OCI-LY7 (cell line): Measurements from ENCODE around the gene RIMS3. TPM values are rescaled to one million over a fixed set of nuclear protein-coding genes. Genes with fewer than 3 reads are reported as not detected.

Experiments used
- BruUV-seq: library from RNA; stranded (reverse); fragments of 400-500 nt; replicated peaks from 2 replicates; lab custom pipeline; 2021; lab: Mats Ljungman, UMichigan
- CTCF ChIA-PET: fragments of 300-600 bp; sonication (Branson Sonifier 250); formaldehyde crosslinking; loops from one replicate; lab custom pipeline; 2022; ENCODE audit warnings: antibody characterized with exemption; ENCODE audit not compliant: unreplicated experiment; lab: Charles Lee
- POLR2A ChIA-PET: fragments of 300-600 bp; sonication (Branson Sonifier 250); formaldehyde crosslinking; loops from one replicate; lab custom pipeline; 2022; ENCODE audit warnings: antibody characterized with exemption; lab: Charles Lee
- DNase-seq: peaks from one replicate; pipeline ENCODE4 v3.0.0-alpha.2; 2015; ENCODE audit warnings: low spot score
- H2AFZ ChIP-seq: fragments of 200-600 bp; sonication (generic), shearing (Covaris generic); 2 replicates; pipeline ENCODE4 v1.6.1; 2014; ENCODE audit warnings: mild to moderate bottlenecking, antibody characterized with exemption, low read length, moderate library complexity
- H3K27ac ChIP-seq: fragments of 200-600 bp; sonication (generic); 2 replicates; pipeline ENCODE4 v1.5.1; 2014; ENCODE audit warnings: mixed run types, low read depth, mild to moderate bottlenecking, moderate library complexity, low read length, inconsistent platforms; ENCODE audit not compliant: poor library complexity, severe bottlenecking
- H3K36me3 ChIP-seq: fragments of 200-600 bp; sonication (generic); 2 replicates; pipeline ENCODE4 v1.6.1; 2014; ENCODE audit warnings: mild to moderate bottlenecking, antibody characterized with exemption, low read length, moderate library complexity, mixed read lengths; ENCODE audit not compliant: insufficient read depth
- H3K4me1 ChIP-seq: fragments of 200-600 bp; sonication (generic); 2 replicates; pipeline ENCODE4 v1.5.1; 2014; ENCODE audit warnings: mild to moderate bottlenecking, low read length; ENCODE audit not compliant: insufficient read depth, poor library complexity, severe bottlenecking
- H3K4me2 ChIP-seq: fragments of 200-600 bp; sonication (generic); 2 replicates; pipeline ENCODE4 v1.6.1; 2014; ENCODE audit warnings: mild to moderate bottlenecking, low read length
- H3K4me3 ChIP-seq: fragments of 200-600 bp; sonication (generic); 2 replicates; pipeline ENCODE4 v1.5.1; 2014; ENCODE audit warnings: mild to moderate bottlenecking, low read depth, low read length; ENCODE audit not compliant: poor library complexity, severe bottlenecking
- H3K79me2 ChIP-seq: fragments of 200-600 bp; sonication (generic); 2 replicates; pipeline ENCODE4 v1.6.1; 2016; ENCODE audit warnings: low read depth, mild to moderate bottlenecking, low read length, moderate library complexity, mixed read lengths; ENCODE audit not compliant: insufficient read depth
- H3K9me2 ChIP-seq: fragments of 200-600 bp; sonication (generic); 2 replicates; pipeline ENCODE4 v1.6.1; 2016; ENCODE audit warnings: mild to moderate bottlenecking, low read length, mixed read lengths; ENCODE audit not compliant: insufficient read depth
- H3K9me3 ChIP-seq: fragments of 200-600 bp; sonication (generic); 2 replicates; pipeline ENCODE4 v1.6.1; 2014; ENCODE audit warnings: mild to moderate bottlenecking, mixed run types, low read length, mixed read lengths
- H4K20me1 ChIP-seq: fragments of 200-600 bp; sonication (generic); 2 replicates; pipeline ENCODE4 v1.6.1; 2014; ENCODE audit warnings: mild to moderate bottlenecking, antibody characterized with exemption, low read length, moderate library complexity, mixed read lengths; ENCODE audit not compliant: insufficient read depth
- CTCF ChIP-seq: fragments of 200-600 bp; sonication (generic); conservative IDR thresholded peaks from 2 replicates; pipeline ENCODE4 v1.5.1; 2014; ENCODE audit warnings: mild to moderate bottlenecking, antibody characterized with exemption, low read length, moderate library complexity, mixed read lengths
- EZH2phosphoT487 ChIP-seq: fragments of 200-600 bp; sonication (generic); IDR thresholded peaks from 2 replicates; pipeline ENCODE4 v1.6.1; 2018; ENCODE audit warnings: low read depth, borderline replicate concordance, mild to moderate bottlenecking, mixed run types, antibody characterized with exemption, low read length, moderate library complexity, mixed read lengths
- intact Hi-C: fragments of 100-400 bp; cut with micrococcal nuclease; formaldehyde crosslinking; loops from one replicate; pipeline ENCODE4 v1.10.0; 2022; ENCODE audit not compliant: unreplicated experiment
- total RNA-seq, 2 experiments: library from RNA; depleted of rRNA in 1 of 2; stranded (reverse); fragments of >200 nt in 1 of 2; shearing (Covaris generic) in 1 of 2; gene quantifications; 2 replicates each; pipeline ENCODE4 v1.2.3, GENCODE V29; 2014 to 2022

RIMS3 gene
- total RNA-seq, 2 experiments from 2014 or later: 80.3 to 89.3 TPM

DNA sequence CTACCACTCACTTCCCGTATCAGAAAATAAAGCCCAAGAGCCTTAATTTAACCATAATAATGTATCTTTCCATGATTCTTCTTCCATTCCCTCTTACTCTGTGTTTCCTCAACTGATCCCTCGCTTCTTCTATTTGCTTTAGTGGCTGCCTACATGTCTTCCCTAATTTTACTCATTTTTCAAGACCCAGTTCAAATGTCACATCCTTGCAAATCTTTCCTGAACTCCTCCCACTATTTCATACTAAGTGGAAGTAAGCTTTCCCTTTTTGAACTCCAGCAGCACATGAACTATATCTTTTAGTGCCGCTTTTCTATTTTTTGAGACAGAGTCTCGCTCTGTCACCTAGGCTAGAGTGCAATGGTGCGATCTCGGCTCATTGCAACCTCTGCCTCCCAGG, 22.2 kb upstream of the RIMS3 start:
- Histone ChIP-seq H3K79me2 (peaks cover 29% of the 10 kb centered on the region), H3K4me3 (no peak overlapping the region), H3K27ac (no peak overlapping the region), H3K9me3 (no peaks in the 10 kb centered on the region), H3K4me1 (peaks cover 15% of the 10 kb centered on the region), H4K20me1 (peaks cover 8% of the 10 kb centered on the region; the same call in 1 of the 2 replicates), H3K9me2 (no peaks in the 10 kb centered on the region), H3K36me3 (peaks cover 37% of the 10 kb centered on the region), H2AFZ (no peak overlapping the region), H3K4me2 (no peak overlapping the region)
- TF ChIP-seq EZH2phosphoT487 (no peak), CTCF (no peak)
- no peak for DNase-seq
- no TSS peak for BruUV-seq
- POLR2A ChIA-PET: interaction anchor here (0.6 to 1.6 kb wide), 3 partner anchors 22 to 38 kb away, joined by 3 to 6 read pairs (median 4); partner anchors contain the start of gene RIMS3
- intact Hi-C loops: no loop called here
- CTCF ChIA-PET: no interaction called here

GRCh38 chr1:40687059-40687458, 21.6 kb upstream of the RIMS3 start:
- no peak for DNase-seq
- intact Hi-C loops: no loop called here
- Histone ChIP-seq H2AFZ (no peak overlapping the region), H3K9me2 (no peaks in the 10 kb centered on the region), H3K36me3 (peaks cover 37% of the 10 kb centered on the region), H3K27ac (no peak overlapping the region), H3K79me2 (peaks cover 24% of the 10 kb centered on the region), H3K4me2 (no peak overlapping the region), H3K4me1 (peaks cover 15% of the 10 kb centered on the region), H4K20me1 (peaks cover 8% of the 10 kb centered on the region; the same call in 1 of the 2 replicates), H3K4me3 (no peak overlapping the region), H3K9me3 (no peaks in the 10 kb centered on the region)
- CTCF ChIA-PET: no interaction called here
- TF ChIP-seq CTCF (no peak), EZH2phosphoT487 (no peak)
- POLR2A ChIA-PET: interaction anchor here (0.6 kb wide), 1 partner anchor 31 kb away, joined by 3 read pairs; no protein-coding TSS in a partner anchor
- no TSS peak for BruUV-seq

- Histone ChIP-seq H3K4me1 (peaks cover 1% of the 10 kb centered on the region), H3K9me2 (no peaks in the 10 kb centered on the region), H3K27ac (no peak overlapping the region), H2AFZ (no peak overlapping the region), H3K79me2 (peaks cover 7% of the 10 kb centered on the region), H3K4me2 (no peak overlapping the region), H3K4me3 (no peak overlapping the region), H4K20me1 (no peaks in the 10 kb centered on the region), H3K9me3 (no peaks in the 10 kb centered on the region), H3K36me3 (peaks cover 29% of the 10 kb centered on the region)
- BruUV-seq: no TSS peak
- POLR2A ChIA-PET: interaction anchor here (1.2 kb wide), 1 partner anchor 19 kb away, joined by 5 read pairs; the partner anchor contains the start of gene RIMS3
- intact Hi-C loops: no loop called here
- TF ChIP-seq EZH2phosphoT487 (no peak), CTCF (no peak)
- no peak for DNase-seq
- CTCF ChIA-PET: no interaction called here
Observed at GRCh38 chr1:40684669-40685068, 19.2 kb upstream of the RIMS3 start.
